HG02943 (cell line): ENCODE results near the gene PCDHGA1.
"Not testable (repeated sequence)": the region's sequence is repeated elsewhere in the genome, so short reads cannot be mapped to it uniquely, and the experiment has no call there.

Source experiments
- ATAC-seq: cut with Tn5 transposase; IDR thresholded peaks from one replicate; pipeline ENCODE4 v1.9.1; 2021; ENCODE audit warnings: mild to moderate bottlenecking, low read depth, moderate library complexity; ENCODE audit not compliant: unreplicated experiment

Gene PCDHGA1

DNA sequence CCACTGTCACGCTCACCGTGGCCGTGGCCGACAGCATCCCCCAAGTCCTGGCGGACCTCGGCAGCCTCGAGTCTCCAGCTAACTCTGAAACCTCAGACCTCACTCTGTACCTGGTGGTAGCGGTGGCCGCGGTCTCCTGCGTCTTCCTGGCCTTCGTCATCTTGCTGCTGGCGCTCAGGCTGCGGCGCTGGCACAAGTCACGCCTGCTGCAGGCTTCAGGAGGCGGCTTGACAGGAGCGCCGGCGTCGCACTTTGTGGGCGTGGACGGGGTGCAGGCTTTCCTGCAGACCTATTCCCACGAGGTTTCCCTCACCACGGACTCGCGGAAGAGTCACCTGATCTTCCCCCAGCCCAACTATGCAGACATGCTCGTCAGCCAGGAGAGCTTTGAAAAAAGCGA, 102.4 kb downstream of the PCDHGA1 start:
- not testable (repeated sequence) for ATAC-seq

DNA sequence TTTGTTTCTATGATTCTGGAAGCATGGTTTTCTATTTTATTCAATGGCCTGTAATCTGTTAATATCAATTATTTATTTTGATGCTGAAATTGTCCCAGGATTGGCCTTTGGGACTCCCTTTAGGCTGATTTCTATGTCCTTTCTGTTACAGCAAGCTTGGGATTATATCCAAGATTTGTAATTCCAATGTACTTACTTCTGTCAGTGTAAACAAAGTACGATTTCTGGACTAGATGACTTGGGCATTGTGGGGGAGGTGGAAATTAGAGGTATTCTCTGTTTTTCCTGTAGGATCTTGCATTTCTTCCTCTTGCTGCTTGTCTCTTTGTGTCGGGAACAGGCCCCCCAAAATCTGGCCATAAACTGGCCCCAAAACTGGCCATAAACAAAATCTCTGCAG, 103.7 kb downstream of the PCDHGA1 start:
- no peak for ATAC-seq

DNA sequence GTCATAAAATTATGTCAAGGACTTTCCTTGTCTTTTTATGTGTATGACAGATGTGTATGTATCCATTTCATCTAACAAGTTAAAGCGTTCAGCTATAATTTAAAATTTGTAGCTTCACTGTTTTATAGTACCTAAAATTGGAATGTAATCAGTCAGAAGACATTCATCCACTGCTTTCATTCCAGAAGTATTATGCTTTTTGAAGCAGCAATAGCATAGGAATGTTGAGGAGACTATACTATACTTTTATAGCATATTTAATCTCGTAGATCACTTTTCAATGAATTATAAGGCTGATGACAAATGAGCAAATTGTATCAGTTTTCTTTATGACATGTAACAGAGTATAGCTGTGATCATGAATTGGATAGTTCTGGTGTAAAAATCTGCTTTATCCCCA, 106.9 kb downstream of the PCDHGA1 start:
- no peak for ATAC-seq

DNA sequence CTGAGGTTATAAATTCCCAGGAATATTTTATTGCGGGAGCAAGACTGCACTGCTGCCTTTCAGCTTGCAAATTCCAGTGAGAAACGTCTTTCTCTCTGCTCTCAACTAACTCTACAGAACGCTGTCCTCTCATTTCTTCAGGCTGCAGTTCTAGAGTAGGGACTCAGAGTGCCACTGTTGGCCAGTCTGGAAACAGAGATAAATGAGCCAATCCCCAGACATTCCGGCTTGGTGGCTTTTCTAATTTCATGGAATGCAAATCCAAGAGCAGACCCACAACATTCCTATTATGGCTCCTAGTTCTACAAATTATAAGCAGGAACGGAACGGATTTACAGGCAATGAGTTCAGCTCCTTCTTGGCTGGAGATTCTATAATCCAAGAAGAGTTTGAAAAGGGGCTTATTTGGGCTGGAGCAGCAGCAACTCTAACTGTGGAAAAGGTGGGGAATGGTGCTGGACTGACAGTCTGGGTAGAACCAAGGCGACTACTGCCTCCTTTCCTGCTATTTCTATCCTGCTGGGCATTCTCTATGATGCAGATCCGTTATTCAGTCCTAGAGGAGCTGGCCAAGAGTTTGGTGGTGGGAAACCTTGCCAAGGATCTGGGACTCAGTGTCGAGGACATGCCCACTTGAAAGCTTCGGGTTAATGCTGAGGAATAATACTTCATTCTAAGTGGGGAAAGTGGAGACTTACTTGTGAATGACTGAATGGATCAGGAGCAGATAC, 109.3 kb downstream of the PCDHGA1 start:
- ATAC-seq, result no peak

DNA sequence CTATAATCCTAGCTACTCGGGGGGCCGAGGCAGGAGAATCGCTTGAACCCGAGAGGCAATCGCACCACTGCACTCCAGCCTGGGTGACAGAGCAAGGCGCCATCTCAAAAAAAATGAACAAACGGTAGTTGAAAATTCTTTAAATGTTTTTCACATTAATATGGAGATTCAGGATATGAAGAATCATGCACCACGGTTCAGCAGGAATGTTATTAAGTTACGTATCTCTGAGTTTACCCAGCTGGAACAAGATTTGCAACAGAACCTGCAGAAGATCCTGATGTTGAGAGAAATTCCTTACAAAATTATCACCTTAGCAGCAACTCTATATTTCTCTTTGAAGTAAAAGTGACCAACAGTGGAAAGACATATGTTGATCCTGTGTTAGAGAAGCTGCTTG, 110.0 kb downstream of the PCDHGA1 start:
- no peak for ATAC-seq

DNA sequence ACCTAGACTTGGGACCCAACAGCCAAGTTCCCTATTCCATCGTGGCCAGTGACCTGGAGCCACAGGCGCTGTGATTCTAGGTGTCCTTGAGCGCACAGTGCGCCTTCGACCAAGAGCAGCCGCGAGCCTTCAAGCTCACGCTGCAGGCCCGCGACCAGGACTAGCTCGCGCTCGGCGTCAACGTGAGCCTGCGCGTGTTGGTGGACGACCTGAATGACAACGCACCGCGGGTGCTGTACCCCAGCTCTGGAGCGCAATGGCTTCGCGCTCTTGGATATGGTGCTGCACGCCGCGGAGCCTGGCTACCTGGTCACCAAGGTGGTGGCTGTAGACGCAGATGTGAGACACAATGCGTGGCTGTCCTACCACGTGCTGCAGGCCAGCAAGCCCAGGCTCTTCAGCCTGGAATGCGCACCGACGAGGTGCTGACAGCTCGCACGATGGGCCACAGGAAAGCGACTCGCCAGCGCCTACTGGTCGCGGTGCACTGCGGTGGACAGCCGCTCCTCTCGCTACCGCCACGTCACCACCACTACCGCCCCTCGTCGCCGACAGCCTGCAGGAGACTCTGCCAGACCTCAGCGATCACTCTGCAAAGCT, 111.4 kb downstream of the PCDHGA1 start:
- no peak for ATAC-seq

DNA sequence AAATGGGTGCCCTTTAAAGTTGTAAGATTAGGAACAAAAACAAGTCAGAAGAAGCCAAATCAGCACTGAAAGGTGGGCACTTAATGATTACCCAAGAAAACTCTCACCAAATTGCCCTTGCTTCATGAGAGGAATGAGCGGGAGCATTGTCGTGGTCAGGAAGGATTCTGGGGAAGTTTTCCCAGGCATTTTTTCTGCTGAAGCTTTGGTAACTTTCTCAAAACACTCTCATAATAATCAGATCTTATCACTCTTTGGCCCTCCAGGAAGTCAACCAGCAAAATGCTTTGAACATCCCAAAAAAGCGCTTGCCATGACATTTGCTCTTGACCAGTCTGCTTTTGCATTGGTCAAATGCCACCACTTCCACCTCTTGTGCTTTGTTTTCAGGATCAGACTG, 135.0 kb downstream of the PCDHGA1 start:
- ATAC-seq, result no peak

DNA sequence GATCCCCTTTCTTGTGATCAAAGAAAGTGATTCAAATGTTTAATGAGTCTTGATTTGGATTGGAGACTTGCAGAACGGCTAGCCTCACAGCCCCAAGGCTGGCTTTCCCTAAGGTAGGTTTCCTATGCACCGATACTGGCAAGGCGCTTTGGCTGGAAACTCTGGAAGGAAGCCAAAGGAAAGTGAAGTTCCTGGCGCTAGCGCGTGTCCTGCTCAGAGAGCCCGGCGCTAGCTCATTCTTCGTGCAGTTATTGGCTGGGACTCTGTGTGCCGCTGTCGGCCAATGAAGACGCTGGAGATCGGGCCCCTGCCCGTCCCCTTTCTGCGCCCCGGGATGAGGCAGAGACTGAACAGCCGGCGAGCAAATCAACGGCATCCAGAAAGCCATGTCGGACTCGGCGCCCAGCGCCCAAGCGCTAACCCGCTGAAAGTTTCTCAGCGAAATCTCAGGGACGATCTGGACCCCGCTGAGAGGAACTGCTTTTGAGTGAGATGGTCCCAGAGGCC, 145.4 kb downstream of the PCDHGA1 start, which contains the start of gene PCDHGC3:
PCDHGC3 (plus strand) TSS at position 342 of the 507 bp plus-strand sequence; CDS start at position 493, 151 bp downstream.
- peak; percentile 67 for ATAC-seq

DNA sequence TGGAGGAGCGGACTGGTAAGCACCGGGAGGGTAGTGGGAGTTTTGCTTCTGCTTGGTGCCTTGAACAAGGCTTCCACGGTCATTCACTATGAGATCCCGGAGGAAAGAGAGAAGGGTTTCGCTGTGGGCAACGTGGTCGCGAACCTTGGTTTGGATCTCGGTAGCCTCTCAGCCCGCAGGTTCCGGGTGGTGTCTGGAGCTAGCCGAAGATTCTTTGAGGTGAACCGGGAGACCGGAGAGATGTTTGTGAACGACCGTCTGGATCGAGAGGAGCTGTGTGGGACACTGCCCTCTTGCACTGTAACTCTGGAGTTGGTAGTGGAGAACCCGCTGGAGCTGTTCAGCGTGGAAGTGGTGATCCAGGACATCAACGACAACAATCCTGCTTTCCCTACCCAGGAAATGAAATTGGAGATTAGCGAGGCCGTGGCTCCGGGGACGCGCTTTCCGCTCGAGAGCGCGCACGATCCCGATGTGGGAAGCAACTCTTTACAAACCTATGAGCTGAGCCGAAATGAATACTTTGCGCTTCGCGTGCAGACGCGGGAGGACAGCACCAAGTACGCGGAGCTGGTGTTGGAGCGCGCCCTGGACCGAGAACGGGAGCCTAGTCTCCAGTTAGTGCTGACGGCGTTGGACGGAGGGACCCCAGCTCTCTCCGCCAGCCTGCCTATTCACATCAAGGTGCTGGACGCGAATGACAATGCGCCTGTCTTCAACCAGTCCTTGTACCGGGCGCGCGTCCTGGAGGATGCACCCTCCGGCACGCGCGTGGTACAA, 146.0 kb downstream of the PCDHGA1 start:
- ATAC-seq, result peak; percentile 35

DNA sequence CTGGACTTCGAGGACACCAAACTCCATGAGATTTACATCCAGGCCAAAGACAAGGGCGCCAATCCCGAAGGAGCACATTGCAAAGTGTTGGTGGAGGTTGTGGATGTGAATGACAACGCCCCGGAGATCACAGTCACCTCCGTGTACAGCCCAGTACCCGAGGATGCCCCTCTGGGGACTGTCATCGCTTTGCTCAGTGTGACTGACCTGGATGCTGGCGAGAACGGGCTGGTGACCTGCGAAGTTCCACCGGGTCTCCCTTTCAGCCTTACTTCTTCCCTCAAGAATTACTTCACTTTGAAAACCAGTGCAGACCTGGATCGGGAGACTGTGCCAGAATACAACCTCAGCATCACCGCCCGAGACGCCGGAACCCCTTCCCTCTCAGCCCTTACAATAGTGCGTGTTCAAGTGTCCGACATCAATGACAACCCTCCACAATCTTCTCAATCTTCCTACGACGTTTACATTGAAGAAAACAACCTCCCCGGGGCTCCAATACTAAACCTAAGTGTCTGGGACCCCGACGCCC, 146.8 kb downstream of the PCDHGA1 start:
- no peak for ATAC-seq

DNA sequence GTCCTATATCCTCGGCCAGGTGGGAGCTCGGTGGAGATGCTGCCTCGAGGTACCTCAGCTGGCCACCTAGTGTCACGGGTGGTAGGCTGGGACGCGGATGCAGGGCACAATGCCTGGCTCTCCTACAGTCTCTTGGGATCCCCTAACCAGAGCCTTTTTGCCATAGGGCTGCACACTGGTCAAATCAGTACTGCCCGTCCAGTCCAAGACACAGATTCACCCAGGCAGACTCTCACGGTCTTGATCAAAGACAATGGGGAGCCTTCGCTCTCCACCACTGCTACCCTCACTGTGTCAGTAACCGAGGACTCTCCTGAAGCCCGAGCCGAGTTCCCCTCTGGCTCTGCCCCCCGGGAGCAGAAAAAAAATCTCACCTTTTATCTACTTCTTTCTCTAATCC, 147.5 kb downstream of the PCDHGA1 start:
- no peak for ATAC-seq

DNA sequence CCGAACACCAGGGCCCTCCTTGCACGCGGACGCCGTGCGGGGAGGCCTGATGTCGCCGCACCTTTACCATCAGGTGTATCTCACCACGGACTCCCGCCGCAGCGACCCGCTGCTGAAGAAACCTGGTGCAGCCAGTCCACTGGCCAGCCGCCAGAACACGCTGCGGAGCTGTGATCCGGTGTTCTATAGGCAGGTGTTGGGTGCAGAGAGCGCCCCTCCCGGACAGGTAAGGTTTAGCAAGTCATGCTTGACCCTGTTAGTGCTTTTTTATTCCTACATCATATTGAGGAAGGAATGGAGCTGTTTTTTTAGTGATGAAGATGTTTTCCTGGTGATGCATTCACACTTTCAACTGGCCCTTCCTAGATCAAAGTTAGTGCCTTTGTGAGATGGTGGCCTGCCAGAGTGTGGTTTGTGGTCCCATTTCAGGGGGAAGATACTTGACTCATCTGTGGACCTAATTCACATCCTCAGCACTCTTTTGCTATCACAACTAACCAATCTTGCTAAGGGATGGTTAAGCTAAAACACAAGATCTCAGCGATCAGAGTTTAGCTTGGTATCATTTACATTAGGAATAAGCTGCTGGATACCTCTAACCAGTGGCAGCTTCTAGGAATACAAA, 148.1 kb downstream of the PCDHGA1 start:
- no peak for ATAC-seq

DNA sequence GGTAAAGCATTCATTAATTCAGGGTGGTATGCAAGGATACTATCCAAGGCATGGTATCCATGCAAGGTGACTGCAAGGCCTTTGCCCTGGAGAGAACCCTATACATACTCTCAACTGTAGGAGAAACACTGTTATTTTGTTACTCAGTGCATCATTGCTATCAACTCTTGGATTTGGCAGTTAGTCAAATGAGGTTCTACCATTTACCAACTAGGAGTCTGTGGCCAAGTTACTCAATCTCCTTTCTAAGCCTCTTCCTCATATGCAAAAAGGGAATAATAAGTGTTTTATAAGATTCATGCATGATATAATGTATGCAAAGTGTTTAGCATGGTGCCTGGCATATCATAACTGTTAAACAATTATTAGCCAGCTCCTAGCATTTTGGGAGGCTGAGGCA, 149.5 kb downstream of the PCDHGA1 start:
- no peak for ATAC-seq

DNA sequence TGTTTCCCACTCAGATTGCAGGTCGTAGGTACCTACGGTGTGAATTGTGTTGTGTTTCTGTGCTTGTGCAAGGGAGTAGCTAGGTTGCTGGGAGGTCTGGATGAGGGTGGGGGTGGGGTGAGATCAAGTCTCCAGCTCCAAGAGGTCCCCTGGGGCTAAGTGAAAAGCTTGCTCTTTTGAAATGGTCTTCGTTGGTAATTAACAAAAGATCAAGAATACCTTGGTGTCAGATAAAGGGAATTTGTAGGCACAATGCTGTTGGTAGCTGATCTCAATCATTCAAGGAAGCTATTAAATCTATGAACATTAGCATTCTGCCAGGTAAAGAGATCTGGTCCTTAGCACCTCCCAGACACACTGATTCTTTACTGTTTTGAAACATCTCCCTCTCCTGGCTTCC, 153.6 kb downstream of the PCDHGA1 start:
- ATAC-seq, result no peak

DNA sequence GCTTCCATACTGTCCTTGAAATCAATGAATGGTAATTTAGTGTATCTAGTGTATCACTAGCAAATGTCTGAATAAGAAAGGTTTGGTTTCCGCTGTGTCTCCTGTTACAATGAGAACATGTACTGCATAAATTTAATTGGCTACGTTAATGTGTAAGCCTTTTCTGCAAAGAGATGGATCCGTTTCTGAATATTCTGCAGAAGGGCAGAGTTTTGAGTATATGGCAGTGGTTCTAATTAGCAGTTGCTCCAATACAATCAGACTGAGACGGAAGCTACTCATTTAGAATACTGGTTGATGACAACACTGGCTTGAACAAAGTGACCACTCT, 154.0 kb downstream of the PCDHGA1 start:
- no peak for ATAC-seq

DNA sequence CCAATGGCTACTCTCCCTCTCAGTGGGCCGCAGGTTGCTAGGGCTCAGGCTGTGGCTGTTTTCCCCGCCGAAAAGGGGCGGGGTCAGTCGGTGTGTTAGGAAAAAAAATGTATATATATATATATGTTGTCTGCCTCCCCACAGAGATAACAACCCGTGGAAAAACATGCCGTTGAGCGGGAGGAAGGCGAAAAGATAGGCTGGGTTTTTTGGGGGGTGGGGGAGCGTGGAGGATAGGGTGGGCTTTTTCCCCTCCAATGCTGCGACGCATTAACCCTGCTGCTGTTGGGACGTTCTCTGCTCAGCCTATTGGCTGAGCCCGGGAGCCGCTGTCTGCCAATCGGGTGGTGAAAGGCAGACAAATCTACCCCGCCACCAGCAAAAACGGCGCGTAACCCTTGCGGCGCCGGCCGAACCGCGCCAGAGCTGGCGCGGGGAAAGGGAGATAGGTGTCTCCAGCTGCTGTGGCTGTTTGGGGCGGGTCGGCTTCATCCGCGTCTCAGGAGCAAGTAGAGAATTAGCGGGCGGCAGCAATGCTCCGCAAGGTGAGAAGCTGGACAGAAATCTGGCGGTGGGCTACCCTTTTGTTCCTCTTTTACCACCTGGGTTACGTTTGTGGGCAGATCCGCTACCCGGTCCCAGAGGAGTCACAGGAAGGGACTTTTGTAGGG, 154.5 kb downstream of the PCDHGA1 start, which contains the start of gene PCDHGC4:
PCDHGC4 (plus strand) TSS at position 390 of the 671 bp plus-strand sequence; CDS start at position 534, 144 bp downstream.
- ATAC-seq, result no peak

DNA sequence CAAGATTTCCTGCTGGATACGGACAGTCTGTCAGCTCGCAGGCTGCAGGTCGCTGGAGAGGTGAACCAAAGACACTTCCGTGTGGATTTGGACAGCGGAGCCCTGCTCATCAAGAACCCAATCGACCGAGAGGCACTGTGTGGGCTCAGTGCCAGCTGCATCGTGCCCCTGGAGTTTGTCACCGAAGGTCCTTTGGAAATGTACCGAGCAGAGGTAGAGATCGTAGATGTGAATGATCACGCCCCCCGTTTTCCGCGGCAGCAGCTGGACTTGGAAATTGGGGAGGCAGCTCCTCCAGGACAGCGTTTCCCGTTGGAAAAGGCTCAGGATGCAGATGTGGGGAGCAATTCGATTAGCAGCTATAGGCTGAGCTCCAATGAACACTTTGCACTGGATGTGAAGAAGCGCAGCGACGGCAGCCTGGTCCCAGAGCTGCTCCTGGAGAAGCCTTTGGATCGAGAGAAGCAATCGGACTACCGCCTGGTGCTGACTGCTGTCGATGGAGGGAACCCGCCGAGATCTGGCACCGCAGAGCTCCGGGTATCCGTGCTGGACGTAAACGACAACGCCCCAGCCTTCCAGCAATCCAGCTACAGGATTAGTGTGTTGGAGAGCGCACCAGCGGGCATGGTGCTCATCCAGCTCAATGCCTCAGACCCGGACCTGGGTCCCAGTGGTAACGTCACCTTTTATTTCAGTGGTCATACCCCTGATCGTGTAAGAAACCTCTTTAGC, 155.2 kb downstream of the PCDHGA1 start:
- no peak for ATAC-seq

DNA sequence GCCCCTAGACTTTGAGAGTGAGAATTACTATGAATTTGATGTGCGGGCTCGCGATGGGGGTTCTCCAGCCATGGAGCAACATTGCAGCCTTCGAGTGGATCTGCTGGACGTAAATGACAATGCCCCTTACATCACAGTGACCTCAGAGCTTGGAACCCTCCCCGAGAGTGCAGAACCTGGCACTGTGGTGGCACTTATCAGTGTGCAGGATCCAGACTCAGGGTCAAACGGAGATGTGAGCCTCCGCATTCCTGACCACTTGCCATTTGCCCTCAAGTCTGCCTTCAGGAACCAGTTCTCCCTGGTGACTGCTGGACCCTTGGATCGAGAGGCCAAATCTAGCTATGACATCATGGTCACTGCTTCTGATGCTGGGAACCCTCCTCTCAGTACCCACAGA, 155.8 kb downstream of the PCDHGA1 start:
- ATAC-seq, result no peak

DNA sequence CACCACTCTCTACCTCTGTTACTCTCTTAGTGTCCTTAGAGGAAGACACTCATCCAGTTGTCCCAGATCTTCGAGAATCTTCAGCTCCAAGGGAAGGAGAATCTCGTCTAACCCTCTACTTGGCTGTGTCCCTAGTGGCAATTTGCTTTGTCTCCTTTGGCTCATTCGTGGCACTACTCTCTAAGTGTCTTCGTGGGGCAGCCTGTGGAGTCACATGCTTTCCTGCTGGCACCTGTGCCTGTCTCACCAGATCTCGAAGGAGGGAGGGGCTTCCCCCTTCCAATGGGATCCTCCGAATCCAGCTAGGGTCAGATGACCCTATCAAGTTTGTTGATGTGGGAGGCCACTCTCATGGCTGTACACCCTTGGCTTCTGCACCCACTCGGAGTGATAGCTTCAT, 156.8 kb downstream of the PCDHGA1 start:
- no peak for ATAC-seq
